ENCODE results near the gene MPP2.
"Not testable (repeated sequence)": the region's sequence is repeated elsewhere in the genome, so short reads cannot be mapped to it uniquely, and the experiment has no call there.

The MPP2 gene

GRCh38 chr17:43950554-43950953 lies 43.2 kb upstream of the MPP2 start:
- no peak overlapping the region for H3K4me3 ChIP-seq (ENCODE audit: low read depth, low read length)
- TF ChIP-seq CTCF (IDR thresholded peaks at IDR 0.05; ENCODE audit: borderline replicate concordance, insufficient read depth, low read depth, low read length): no peak

GRCh38 chr17:43949781-43950180 lies 42.4 kb upstream of the MPP2 start:
- no peak for TF ChIP-seq CTCF (IDR thresholded peaks at IDR 0.05; ENCODE audit: borderline replicate concordance, insufficient read depth, low read depth, low read length)
- H3K4me3 ChIP-seq (ENCODE audit: low read depth, low read length): no peak overlapping the region

- no peak for TF ChIP-seq CTCF (IDR thresholded peaks at IDR 0.05; ENCODE audit: borderline replicate concordance, insufficient read depth, low read depth, low read length)
- H3K4me3 ChIP-seq (ENCODE audit: low read depth, low read length): no peak overlapping the region
These were observed 39.4 kb upstream of the MPP2 start for GRCh38 chr17:43946781-43947180.

- no peak for TF ChIP-seq CTCF (IDR thresholded peaks at IDR 0.05; ENCODE audit: borderline replicate concordance, insufficient read depth, low read depth, low read length)
- H3K4me3 ChIP-seq (ENCODE audit: low read depth, low read length): no peak overlapping the region
These were observed 37.9 kb upstream of the MPP2 start for GRCh38 chr17:43945074-43945829.

- no peak for TF ChIP-seq CTCF (IDR thresholded peaks at IDR 0.05; ENCODE audit: borderline replicate concordance, insufficient read depth, low read depth, low read length)
These were observed 34.8 kb upstream of the MPP2 start, which contains the start of gene PPY for GRCh38 chr17:43942051-43942685. Gene PPY (minus strand): TSS chr17:43942476. CDS start chr17:43941654, 822 bp downstream.

GRCh38 chr17:43940630-43941029 lies 33.3 kb upstream of the MPP2 start:
- peak; percentile 69; the same call in 1 of the 2 replicates for TF ChIP-seq CTCF (IDR thresholded peaks at IDR 0.05; ENCODE audit: borderline replicate concordance, insufficient read depth, low read depth, low read length)

More at GRCh38 chr17:43942051-43942685, 34.8 kb upstream of the MPP2 start, which contains the start of gene PPY:
- H3K4me3 ChIP-seq (ENCODE audit: low read depth, low read length): no peak within 1 kb of the TSS

GRCh38 chr17:43939886-43940285 lies 32.5 kb upstream of the MPP2 start:
- TF ChIP-seq CTCF (IDR thresholded peaks at IDR 0.05; ENCODE audit: borderline replicate concordance, insufficient read depth, low read depth, low read length): no peak

More at GRCh38 chr17:43940630-43941029, 33.3 kb upstream of the MPP2 start:
- no peak overlapping the region for H3K4me3 ChIP-seq (ENCODE audit: low read depth, low read length)

GRCh38 chr17:43939452-43939851 lies 32.1 kb upstream of the MPP2 start:
- not testable (repeated sequence) for H3K4me3 ChIP-seq (ENCODE audit: low read depth, low read length)

More at GRCh38 chr17:43939886-43940285, 32.5 kb upstream of the MPP2 start:
- no peak overlapping the region for H3K4me3 ChIP-seq (ENCODE audit: low read depth, low read length)

Data from GM12875 (cell line).